ENCODE results near the gene PSMD10.

Gene PSMD10

DNA sequence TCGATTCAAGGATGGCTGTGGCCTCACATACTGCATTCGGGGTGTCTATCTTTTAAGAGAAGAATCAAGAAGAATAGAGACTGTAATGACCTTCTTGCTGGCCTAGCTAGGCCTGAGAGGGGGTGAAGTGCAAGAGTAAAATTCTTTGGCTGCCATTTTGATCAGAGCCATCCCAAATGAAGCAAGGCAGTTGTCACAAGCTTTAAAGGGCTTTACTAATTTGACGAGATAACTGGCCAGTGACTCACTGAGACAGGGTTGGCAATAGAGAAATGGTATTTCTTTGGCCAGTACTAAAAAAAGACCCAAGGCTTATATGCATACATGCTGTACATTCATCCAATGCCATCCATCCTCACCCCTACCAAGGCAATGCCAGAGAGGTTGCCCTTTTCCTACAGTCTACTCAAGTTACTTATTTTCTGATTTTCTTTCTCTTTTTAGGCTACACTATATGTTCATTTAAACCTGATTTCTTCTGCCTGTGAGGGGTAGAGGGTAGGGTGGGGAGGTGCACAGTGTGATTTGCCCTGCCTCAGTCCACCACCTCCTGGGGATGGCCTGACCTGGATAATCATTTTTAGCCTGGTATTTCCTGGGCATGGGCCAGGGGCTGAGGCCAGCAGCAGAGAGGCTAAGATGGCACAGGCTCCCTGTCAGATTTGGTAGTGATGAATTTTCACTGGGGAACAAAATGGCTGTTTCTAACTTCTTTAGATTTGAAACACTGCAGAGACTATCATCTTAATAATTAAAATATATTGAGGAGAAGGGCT lies 32.4 kb upstream of the PSMD10 start:
- Histone ChIP-seq H3K27ac (ENCODE audit: low read depth, low read length) (no peak overlapping the region), H3K4me1 (ENCODE audit: control insufficient read depth in 1 of 2, insufficient read depth in 2 of 2, low read length in 2 of 2) (no peaks in the 10 kb centered on the region), H3K4me3 (ENCODE audit: low read depth in 1 of 2, low read length in 2 of 2) (no peak overlapping the region), H3K36me3 (ENCODE audit: control insufficient read depth in 1 of 2, insufficient read depth in 2 of 2, low read length in 2 of 2) (peaks cover 0 to 7% of the 10 kb centered on the region in 2 donors), H3K9ac (ENCODE audit: low read depth in 1 of 2, low read length in 2 of 2) (no peak overlapping the region), H3K9me3 (ENCODE audit: control insufficient read depth in 1 of 2, low read length in 2 of 2) (no peaks in the 10 kb centered on the region), H3K27me3 (ENCODE audit: control insufficient read depth in 1 of 2, insufficient read depth in 2 of 2, low read length in 2 of 2) (no peaks in the 10 kb centered on the region)

DNA sequence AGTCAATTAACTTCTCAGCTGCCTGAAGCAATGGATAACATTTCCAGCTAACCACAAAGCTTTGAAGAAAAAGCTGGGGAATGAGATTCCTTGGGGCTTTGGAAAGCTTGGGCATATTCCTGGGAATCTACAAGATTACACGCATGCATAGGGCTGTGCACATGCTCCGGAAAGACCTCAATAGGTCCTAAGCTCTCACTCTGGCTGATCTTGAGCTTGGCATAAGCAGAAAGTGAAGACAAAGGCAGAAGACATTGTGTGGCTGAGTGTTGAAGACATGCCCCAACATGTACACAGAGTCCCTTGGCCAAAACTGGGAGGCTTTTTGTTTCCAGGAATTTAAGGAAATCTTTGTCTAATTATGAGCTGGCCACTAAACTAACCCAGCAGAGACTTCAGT lies 31.4 kb upstream of the PSMD10 start:
- Histone ChIP-seq H3K27ac (ENCODE audit: low read depth, low read length) (no peak overlapping the region), H3K9ac (ENCODE audit: low read depth in 1 of 2, low read length in 2 of 2) (no peak overlapping the region), H3K4me1 (ENCODE audit: control insufficient read depth in 1 of 2, insufficient read depth in 2 of 2, low read length in 2 of 2) (no peaks in the 10 kb centered on the region), H3K4me3 (ENCODE audit: low read depth in 1 of 2, low read length in 2 of 2) (no peak overlapping the region), H3K27me3 (ENCODE audit: control insufficient read depth in 1 of 2, insufficient read depth in 2 of 2, low read length in 2 of 2) (no peaks in the 10 kb centered on the region), H3K9me3 (ENCODE audit: control insufficient read depth in 1 of 2, low read length in 2 of 2) (no peaks in the 10 kb centered on the region), H3K36me3 (ENCODE audit: control insufficient read depth in 1 of 2, insufficient read depth in 2 of 2, low read length in 2 of 2) (peaks cover 0 to 7% of the 10 kb centered on the region in 2 donors)

DNA sequence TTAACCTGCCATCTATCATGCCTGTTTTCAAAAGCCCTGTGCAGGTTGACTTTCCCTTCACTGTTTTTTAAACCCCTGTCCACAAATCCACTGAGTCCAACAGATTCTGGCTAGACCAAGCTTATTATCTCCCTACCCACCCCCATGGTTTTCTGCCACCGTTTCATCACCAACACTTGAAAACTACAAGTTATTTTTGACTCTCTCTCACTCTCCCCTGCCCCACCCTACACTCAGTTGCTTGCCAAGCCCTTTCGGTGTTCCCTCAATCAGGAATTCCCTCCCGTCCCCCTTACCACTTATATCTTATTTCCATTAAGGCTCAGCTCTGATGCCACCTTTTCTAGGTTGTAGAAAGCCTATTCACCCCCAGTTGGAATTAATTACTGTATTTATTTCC lies 29.9 kb upstream of the PSMD10 start:
- no peaks in the 10 kb centered on the region for H3K27me3 ChIP-seq (ENCODE audit: control insufficient read depth in 1 of 2, insufficient read depth in 2 of 2, low read length in 2 of 2)
- H3K36me3 ChIP-seq (ENCODE audit: control insufficient read depth in 1 of 2, insufficient read depth in 2 of 2, low read length in 2 of 2), result no peaks in the 10 kb centered on the region
- no peaks in the 10 kb centered on the region for H3K9me3 ChIP-seq (ENCODE audit: control insufficient read depth in 1 of 2, low read length in 2 of 2)
- no peak overlapping the region for H3K9ac ChIP-seq (ENCODE audit: low read depth in 1 of 2, low read length in 2 of 2)
- no peak overlapping the region for H3K4me3 ChIP-seq (ENCODE audit: low read depth in 1 of 2, low read length in 2 of 2)
- no peaks in the 10 kb centered on the region for H3K4me1 ChIP-seq (ENCODE audit: control insufficient read depth in 1 of 2, insufficient read depth in 2 of 2, low read length in 2 of 2)
- no peak overlapping the region for H3K27ac ChIP-seq (ENCODE audit: low read depth, low read length)

DNA sequence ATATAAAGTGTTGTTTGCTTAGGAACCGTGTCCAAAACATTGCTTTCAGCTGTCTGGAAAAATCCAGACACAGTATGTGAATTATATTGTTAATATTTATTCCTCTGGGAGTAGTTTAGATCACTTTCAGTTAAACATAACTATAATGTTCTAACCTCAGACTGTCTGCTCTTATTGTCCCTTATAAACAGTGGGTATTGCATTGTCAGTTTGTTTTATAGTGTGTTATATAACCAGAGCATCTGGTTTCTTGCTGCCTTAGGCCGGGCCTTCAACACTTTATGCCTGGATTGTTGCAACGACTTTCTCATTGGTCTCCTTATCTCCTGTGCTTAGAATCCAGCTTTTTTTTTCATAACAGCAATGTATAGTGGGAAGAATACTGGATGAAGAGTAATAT lies 26.6 kb upstream of the PSMD10 start:
- no peaks in the 10 kb centered on the region for H3K9me3 ChIP-seq (ENCODE audit: control insufficient read depth in 1 of 2, low read length in 2 of 2)
- H3K36me3 ChIP-seq (ENCODE audit: control insufficient read depth in 1 of 2, insufficient read depth in 2 of 2, low read length in 2 of 2), result no peaks in the 10 kb centered on the region
- no peak overlapping the region for H3K27ac ChIP-seq (ENCODE audit: low read depth, low read length)
- H3K4me1 ChIP-seq (ENCODE audit: control insufficient read depth in 1 of 2, insufficient read depth in 2 of 2, low read length in 2 of 2), result no peaks in the 10 kb centered on the region
- H3K4me3 ChIP-seq (ENCODE audit: low read depth in 1 of 2, low read length in 2 of 2), result no peak overlapping the region
- no peak overlapping the region for H3K9ac ChIP-seq (ENCODE audit: low read depth in 1 of 2, low read length in 2 of 2)
- no peaks in the 10 kb centered on the region for H3K27me3 ChIP-seq (ENCODE audit: control insufficient read depth in 1 of 2, insufficient read depth in 2 of 2, low read length in 2 of 2)

DNA sequence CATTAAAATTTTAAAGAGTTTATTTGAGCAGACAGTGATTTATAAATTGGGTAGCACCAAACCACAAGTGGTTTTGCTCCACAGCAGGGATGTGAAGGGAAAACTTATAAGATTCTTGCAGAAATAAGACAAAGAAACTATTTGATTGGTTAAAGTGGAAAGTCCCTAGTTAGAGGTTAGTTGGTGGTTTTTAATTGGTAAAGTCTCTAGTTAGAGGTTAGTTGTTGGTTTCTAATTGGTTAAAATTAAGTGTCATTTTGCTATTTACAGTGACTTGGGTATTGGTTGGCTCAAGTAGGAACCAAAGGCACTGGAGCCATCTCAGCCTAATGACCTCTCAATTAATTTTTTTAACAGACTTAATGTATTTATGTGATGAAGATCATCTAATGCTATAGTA lies 23.2 kb upstream of the PSMD10 start:
- no peak overlapping the region for H3K4me3 ChIP-seq (ENCODE audit: low read depth in 1 of 2, low read length in 2 of 2)
- no peaks in the 10 kb centered on the region for H3K9me3 ChIP-seq (ENCODE audit: control insufficient read depth in 1 of 2, low read length in 2 of 2)
- no peaks in the 10 kb centered on the region for H3K36me3 ChIP-seq (ENCODE audit: control insufficient read depth in 1 of 2, insufficient read depth in 2 of 2, low read length in 2 of 2)
- H3K27ac ChIP-seq (ENCODE audit: low read depth, low read length), result no peak overlapping the region
- H3K9ac ChIP-seq (ENCODE audit: low read depth in 1 of 2, low read length in 2 of 2), result no peak overlapping the region
- no peaks in the 10 kb centered on the region for H3K27me3 ChIP-seq (ENCODE audit: control insufficient read depth in 1 of 2, insufficient read depth in 2 of 2, low read length in 2 of 2)
- no peaks in the 10 kb centered on the region for H3K4me1 ChIP-seq (ENCODE audit: control insufficient read depth in 1 of 2, insufficient read depth in 2 of 2, low read length in 2 of 2)

DNA sequence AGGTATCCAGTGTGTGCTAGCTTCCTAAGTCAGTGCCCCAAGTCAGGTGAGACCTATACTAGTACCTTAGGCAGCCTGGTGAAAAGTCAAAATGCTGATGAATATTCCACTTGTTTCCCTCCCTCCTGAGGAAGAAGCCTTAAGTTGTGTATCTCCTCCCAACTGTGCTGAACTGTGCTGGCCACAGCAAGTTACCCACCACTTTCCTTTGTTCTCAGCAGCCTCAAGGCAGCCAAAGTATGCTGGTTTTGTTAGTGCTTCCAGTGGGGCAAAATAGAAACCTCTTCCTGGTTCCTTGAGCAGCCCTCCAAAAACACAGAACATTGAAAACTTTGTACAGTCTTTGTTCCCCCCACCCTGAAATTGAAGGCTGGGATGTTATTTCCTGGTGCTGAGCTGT lies 14.1 kb upstream of the PSMD10 start:
- no peak overlapping the region for H3K27ac ChIP-seq (ENCODE audit: low read depth, low read length)
- H3K9ac ChIP-seq (ENCODE audit: low read depth in 1 of 2, low read length in 2 of 2), result no peak overlapping the region
- H3K9me3 ChIP-seq (ENCODE audit: control insufficient read depth in 1 of 2, low read length in 2 of 2), result no peaks in the 10 kb centered on the region
- no peak overlapping the region for H3K4me3 ChIP-seq (ENCODE audit: low read depth in 1 of 2, low read length in 2 of 2)
- H3K36me3 ChIP-seq (ENCODE audit: control insufficient read depth in 1 of 2, insufficient read depth in 2 of 2, low read length in 2 of 2), result no peaks in the 10 kb centered on the region
- H3K27me3 ChIP-seq (ENCODE audit: control insufficient read depth in 1 of 2, insufficient read depth in 2 of 2, low read length in 2 of 2), result no peaks in the 10 kb centered on the region
- H3K4me1 ChIP-seq (ENCODE audit: control insufficient read depth in 1 of 2, insufficient read depth in 2 of 2, low read length in 2 of 2), result no peaks in the 10 kb centered on the region

DNA sequence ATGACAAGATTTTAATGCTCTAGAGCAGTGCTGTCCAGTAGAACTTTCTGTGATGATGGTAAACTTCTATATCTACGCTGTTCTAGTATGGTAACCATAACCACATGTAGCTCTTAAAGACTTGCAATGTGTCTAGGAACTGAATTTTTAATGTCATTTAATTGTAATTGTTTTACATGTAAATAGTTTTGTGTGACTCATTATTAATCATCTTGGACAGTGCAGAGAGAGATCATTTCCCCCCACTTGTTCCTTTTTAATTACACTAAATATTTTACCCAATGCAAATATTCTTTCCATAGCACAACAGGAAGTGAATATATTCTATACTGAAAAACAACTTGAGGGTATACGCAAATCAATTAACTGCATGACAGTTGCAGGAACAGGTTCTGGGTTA lies 6.0 kb upstream of the PSMD10 start:
- H3K27me3 ChIP-seq (ENCODE audit: control insufficient read depth in 1 of 2, insufficient read depth in 2 of 2, low read length in 2 of 2), result no peaks in the 10 kb centered on the region

DNA sequence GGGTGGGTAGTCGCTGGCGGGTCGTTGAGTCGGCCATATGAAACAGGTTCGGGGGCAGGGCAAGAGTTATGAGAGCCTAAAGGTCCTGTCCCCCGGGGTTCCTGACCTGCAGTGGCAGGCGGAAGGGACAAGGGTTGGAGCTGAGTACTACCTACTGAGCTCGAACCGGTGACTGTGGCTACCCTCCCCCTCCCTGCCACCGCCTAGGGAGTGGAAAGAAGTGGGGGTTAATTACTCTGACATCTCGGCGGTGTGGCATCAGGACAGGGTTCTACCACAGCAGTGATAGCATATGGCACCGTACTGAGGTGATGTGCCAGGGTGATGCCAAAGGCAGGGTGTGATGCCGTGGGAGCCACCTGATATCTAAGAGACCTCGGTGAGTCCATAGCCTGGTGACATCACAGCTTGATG lies 543 bp upstream of the PSMD10 start:
- peak overlapping the region; percentile 72 to 85 for H3K9ac ChIP-seq (ENCODE audit: low read depth in 1 of 2, low read length in 2 of 2)
- peak overlapping the region; percentile 88 for H3K4me3 ChIP-seq (ENCODE audit: low read depth in 1 of 2, low read length in 2 of 2)
- peaks cover 0 to 5% of the 10 kb centered on the region in 2 donors for H3K4me1 ChIP-seq (ENCODE audit: control insufficient read depth in 1 of 2, insufficient read depth in 2 of 2, low read length in 2 of 2)
- H3K9me3 ChIP-seq (ENCODE audit: control insufficient read depth in 1 of 2, low read length in 2 of 2), result no peaks in the 10 kb centered on the region
- no peaks in the 10 kb centered on the region for H3K27me3 ChIP-seq (ENCODE audit: control insufficient read depth in 1 of 2, insufficient read depth in 2 of 2, low read length in 2 of 2)
- H3K36me3 ChIP-seq (ENCODE audit: control insufficient read depth in 1 of 2, insufficient read depth in 2 of 2, low read length in 2 of 2), result peaks cover 0 to 13% of the 10 kb centered on the region in 2 donors
- H3K27ac ChIP-seq (ENCODE audit: low read depth, low read length), result peak overlapping the region; percentile 77

More for the DNA sequence above, 6.0 kb upstream of the PSMD10 start:
- Histone ChIP-seq H3K9me3 (ENCODE audit: control insufficient read depth in 1 of 2, low read length in 2 of 2) (no peaks in the 10 kb centered on the region), H3K9ac (ENCODE audit: low read depth in 1 of 2, low read length in 2 of 2) (no peak overlapping the region), H3K36me3 (ENCODE audit: control insufficient read depth in 1 of 2, insufficient read depth in 2 of 2, low read length in 2 of 2) (no peaks in the 10 kb centered on the region), H3K4me1 (ENCODE audit: control insufficient read depth in 1 of 2, insufficient read depth in 2 of 2, low read length in 2 of 2) (no peaks in the 10 kb centered on the region), H3K4me3 (ENCODE audit: low read depth in 1 of 2, low read length in 2 of 2) (no peak overlapping the region), H3K27ac (ENCODE audit: low read depth, low read length) (no peak overlapping the region)

DNA sequence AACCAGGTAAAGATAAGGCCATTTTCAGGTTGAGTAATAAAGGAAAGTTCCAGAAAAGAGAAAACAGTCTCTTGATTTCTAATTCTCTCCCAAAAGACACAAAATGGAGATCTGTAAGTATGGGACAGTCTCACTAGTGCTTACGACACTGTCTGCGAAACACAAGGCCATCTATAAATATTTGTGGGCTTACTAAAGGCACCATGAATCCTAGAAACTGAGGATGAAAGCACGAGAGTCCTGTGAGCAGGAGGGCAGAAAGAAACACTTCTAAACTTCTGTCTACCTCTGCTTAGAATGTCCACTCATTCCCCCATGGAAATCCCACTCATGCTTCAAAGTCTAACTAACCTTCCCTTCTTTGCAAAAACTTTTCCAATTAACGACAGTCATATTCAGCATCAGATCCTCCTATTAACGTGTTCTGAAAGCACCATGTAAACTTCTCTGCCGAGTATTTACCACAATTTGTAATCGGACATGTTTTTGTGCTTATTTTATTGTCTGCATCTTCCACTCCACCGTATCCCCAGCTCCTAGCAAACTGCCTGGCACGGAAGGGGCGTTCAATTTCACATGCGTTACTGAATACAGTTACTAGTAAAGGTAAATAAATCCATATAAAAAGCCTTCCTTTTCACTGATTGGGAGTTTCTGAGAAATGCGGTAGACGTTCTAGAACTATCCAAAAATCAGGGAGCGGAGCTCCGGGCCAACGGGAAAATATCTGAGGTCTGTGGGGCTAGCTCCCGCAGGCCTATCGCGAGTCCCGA lies 665 bp downstream of the PSMD10 start:
- Histone ChIP-seq H3K9me3 (ENCODE audit: control insufficient read depth in 1 of 2, low read length in 2 of 2) (no peaks in the 10 kb centered on the region), H3K27me3 (ENCODE audit: control insufficient read depth in 1 of 2, insufficient read depth in 2 of 2, low read length in 2 of 2) (no peaks in the 10 kb centered on the region), H3K36me3 (ENCODE audit: control insufficient read depth in 1 of 2, insufficient read depth in 2 of 2, low read length in 2 of 2) (peaks cover 0 to 17% of the 10 kb centered on the region in 2 donors), H3K9ac (ENCODE audit: low read depth in 1 of 2, low read length in 2 of 2) (peak overlapping the region; percentile 77 to 85), H3K27ac (ENCODE audit: low read depth, low read length) (peak overlapping the region; percentile 81), H3K4me3 (ENCODE audit: low read depth in 1 of 2, low read length in 2 of 2) (peak overlapping the region; percentile 80 to 88), H3K4me1 (ENCODE audit: control insufficient read depth in 1 of 2, insufficient read depth in 2 of 2, low read length in 2 of 2) (peaks cover 0 to 5% of the 10 kb centered on the region in 2 donors)

DNA sequence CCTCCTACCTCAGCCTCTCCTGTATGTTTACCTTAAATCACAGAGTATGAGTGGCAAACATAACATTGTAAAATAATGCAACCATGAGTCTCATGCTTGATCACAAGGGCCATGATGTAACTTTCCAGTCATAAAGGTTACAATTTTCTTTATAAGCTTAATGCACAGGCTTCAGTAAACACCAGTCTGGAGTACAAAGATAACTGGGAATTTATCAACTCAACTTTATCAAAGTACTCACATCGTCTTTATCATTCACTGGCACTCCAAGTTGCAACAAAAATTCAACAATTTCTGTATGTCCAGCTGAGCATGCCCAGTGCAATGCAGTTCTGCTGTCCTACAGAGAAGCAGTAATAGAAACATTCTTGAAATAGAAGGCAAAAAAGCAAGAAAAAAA lies 2.8 kb downstream of the PSMD10 start:
- no peaks in the 10 kb centered on the region for H3K9me3 ChIP-seq (ENCODE audit: control insufficient read depth in 1 of 2, low read length in 2 of 2)
- no peak overlapping the region for H3K27ac ChIP-seq (ENCODE audit: low read depth, low read length)
- peaks cover 0 to 23% of the 10 kb centered on the region in 2 donors for H3K36me3 ChIP-seq (ENCODE audit: control insufficient read depth in 1 of 2, insufficient read depth in 2 of 2, low read length in 2 of 2)
- peaks cover 0 to 5% of the 10 kb centered on the region in 2 donors for H3K4me1 ChIP-seq (ENCODE audit: control insufficient read depth in 1 of 2, insufficient read depth in 2 of 2, low read length in 2 of 2)
- no peaks in the 10 kb centered on the region for H3K27me3 ChIP-seq (ENCODE audit: control insufficient read depth in 1 of 2, insufficient read depth in 2 of 2, low read length in 2 of 2)
- H3K9ac ChIP-seq (ENCODE audit: low read depth in 1 of 2, low read length in 2 of 2), result no peak overlapping the region
- no peak overlapping the region for H3K4me3 ChIP-seq (ENCODE audit: low read depth in 1 of 2, low read length in 2 of 2)
